Measurements from ENCODE around the gene BAIAP2. TPM values are rescaled to one million over a fixed set of nuclear protein-coding genes. Genes with fewer than 3 reads are reported as not detected.

BAIAP2 gene
- total and polyA plus RNA-seq, 2 of the 13 experiments (the other 11 are each of a cell fraction or from before 2014, with no cell fraction given): 22.5 to 24.0 TPM

DNA sequence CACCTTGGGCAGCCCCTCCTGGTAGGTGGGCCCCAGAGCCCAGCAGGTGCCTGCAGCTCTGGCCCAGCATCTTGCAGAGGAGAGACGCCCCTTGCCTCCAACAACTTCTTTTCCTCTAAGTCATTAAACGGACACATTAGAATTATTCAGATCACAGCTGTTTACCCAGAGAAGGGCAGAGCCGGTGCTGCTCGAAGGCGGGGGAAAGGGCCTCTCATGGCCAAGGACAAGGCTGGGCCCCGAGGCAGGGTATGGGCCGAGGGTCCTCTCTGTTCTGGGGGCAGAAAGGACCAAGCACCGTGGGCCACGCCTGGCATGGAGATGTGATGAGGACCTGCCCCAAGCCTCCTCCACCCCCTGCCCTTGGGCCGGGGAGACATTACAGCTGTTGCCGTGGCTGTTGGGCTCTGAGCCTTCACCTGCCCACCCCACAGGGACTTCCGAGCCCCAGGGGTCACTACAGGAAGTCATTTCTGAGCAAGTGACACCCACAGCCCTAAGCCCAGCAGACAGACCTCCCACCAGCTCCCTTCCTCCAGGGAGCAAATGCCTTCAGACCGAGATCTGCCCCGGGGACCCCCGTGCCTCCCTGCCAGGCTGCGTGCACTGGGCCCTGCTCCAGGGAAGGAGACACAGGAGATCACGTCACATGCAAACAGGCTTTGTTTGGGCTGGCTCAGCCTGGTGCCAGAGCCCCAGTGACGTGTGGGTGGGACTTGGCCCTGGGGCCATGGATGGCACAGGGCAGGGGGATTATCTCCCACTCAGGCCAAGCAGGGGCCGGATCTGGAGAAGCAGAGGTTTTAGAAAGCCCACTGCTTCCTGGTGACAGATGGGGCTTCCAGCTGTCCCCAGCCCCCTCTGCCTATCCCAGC lies 129.7 kb downstream of the BAIAP2 start (continued):
- TF ChIP-seq ZNF451 (CRISPR knock-in tag; IDR thresholded peaks at IDR 0.05) (peak; percentile 67; the same call in 1 of the 2 replicates), SYNCRIP (IDR thresholded peaks at IDR 0.05; ENCODE audit: insufficient read depth, low read depth, low read length) (no peak), CAMTA2 (CRISPR knock-in tag; IDR thresholded peaks at IDR 0.05; ENCODE audit: borderline replicate concordance) (0 out of 2 replicates have a peak, but pooled peaks have one; percentile 23), ZNF550 (CRISPR knock-in tag; IDR thresholded peaks at IDR 0.05; ENCODE audit: borderline replicate concordance) (no peak), PHF20 (CRISPR knock-in tag; IDR thresholded peaks at IDR 0.05) (no peak), GPN1 (CRISPR knock-in tag; IDR thresholded peaks at IDR 0.05; ENCODE audit: borderline replicate concordance) (no peak), KAT8 (CRISPR knock-in tag; IDR thresholded peaks at IDR 0.05) (no peak; the same call in 1 of the 2 replicates), ZNF234 (CRISPR knock-in tag; conservative IDR thresholded peaks at IDR 0.05) (no peak), DNMT1 (CRISPR knock-in tag; IDR thresholded peaks at IDR 0.05) (peak; percentile 51), TBL1XR1 (IDR thresholded peaks at IDR 0.05; ENCODE audit: borderline replicate concordance, low read length, partially characterized antibody) (no peak), ZMYM2 (CRISPR knock-in tag; IDR thresholded peaks at IDR 0.05) (peak; percentile 42; the same call in 1 of the 2 replicates), ZMAT3 (CRISPR knock-in tag; conservative IDR thresholded peaks at IDR 0.05) (no peak), JARID2 (CRISPR knock-in tag; IDR thresholded peaks at IDR 0.05; ENCODE audit: insufficient replicate concordance) (peak; percentile 37), CBX5 (CRISPR knock-in tag; IDR thresholded peaks at IDR 0.05; ENCODE audit: borderline replicate concordance) (peak; percentile 35; the same call in 1 of the 2 replicates), ZNF598 (CRISPR knock-in tag; IDR thresholded peaks at IDR 0.05; ENCODE audit: borderline replicate concordance) (peak; percentile 11; the same call in 1 of the 2 replicates), MEF2D (CRISPR knock-in tag; IDR thresholded peaks at IDR 0.05) (peak; percentile 4; the same call in 1 of the 2 replicates), ZBTB7B (CRISPR knock-in tag; IDR thresholded peaks at IDR 0.05) (peak; percentile 79; the same call in 1 of the 2 replicates), NRL (CRISPR knock-in tag; IDR thresholded peaks at IDR 0.05; ENCODE audit: borderline replicate concordance) (0 out of 2 replicates have a peak, but pooled peaks have one; percentile 41), NFE2L2 (IDR thresholded peaks at IDR 0.05; ENCODE audit: low read length) (no peak)
- TF ChIP-seq, protein P1, sequence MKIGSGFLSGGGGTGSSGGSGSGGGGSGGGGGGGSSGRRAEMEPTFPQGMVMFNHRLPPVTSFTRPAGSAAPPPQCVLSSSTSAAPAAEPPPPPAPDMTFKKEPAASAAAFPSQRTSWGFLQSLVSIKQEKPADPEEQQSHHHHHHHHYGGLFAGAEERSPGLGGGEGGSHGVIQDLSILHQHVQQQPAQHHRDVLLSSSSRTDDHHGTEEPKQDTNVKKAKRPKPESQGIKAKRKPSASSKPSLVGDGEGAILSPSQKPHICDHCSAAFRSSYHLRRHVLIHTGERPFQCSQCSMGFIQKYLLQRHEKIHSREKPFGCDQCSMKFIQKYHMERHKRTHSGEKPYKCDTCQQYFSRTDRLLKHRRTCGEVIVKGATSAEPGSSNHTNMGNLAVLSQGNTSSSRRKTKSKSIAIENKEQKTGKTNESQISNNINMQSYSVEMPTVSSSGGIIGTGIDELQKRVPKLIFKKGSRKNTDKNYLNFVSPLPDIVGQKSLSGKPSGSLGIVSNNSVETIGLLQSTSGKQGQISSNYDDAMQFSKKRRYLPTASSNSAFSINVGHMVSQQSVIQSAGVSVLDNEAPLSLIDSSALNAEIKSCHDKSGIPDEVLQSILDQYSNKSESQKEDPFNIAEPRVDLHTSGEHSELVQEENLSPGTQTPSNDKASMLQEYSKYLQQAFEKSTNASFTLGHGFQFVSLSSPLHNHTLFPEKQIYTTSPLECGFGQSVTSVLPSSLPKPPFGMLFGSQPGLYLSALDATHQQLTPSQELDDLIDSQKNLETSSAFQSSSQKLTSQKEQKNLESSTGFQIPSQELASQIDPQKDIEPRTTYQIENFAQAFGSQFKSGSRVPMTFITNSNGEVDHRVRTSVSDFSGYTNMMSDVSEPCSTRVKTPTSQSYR (CRISPR knock-in tag; IDR thresholded peaks at IDR 0.05; ENCODE audit: borderline replicate concordance): no peak
- TF ChIP-seq, protein P2, sequence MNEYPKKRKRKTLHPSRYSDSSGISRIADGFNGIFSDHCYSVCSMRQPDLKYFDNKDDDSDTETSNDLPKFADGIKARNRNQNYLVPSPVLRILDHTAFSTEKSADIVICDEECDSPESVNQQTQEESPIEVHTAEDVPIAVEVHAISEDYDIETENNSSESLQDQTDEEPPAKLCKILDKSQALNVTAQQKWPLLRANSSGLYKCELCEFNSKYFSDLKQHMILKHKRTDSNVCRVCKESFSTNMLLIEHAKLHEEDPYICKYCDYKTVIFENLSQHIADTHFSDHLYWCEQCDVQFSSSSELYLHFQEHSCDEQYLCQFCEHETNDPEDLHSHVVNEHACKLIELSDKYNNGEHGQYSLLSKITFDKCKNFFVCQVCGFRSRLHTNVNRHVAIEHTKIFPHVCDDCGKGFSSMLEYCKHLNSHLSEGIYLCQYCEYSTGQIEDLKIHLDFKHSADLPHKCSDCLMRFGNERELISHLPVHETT (CRISPR knock-in tag; conservative IDR thresholded peaks at IDR 0.05): no peak; the same call in 1 of the 2 replicates
- TF ChIP-seq, protein P3, sequence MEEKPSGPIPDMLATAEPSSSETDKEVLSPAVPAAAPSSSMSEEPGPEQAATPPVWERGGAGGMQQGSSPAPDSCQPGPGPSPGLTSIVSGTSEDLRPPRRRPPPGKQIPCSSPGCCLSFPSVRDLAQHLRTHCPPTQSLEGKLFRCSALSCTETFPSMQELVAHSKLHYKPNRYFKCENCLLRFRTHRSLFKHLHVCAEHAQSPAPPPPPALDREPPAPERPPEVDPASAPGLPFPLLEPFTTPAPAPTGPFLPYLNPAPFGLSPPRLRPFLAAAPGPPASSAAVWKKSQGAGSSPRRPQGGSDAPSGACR (CRISPR knock-in tag; IDR thresholded peaks at IDR 0.05): 0 out of 2 replicates have a peak, but pooled peaks have one; percentile 17
